ENCODE results near the gene GAS6. TPM values are rescaled to one million over a fixed set of nuclear protein-coding genes. Genes with fewer than 3 reads are reported as not detected.

The GAS6 gene
- total RNA-seq, 6 experiments from 2014 or later: 669 to 813 (median 715) TPM

GRCh38 chr13:113810640-113811039 lies 53.2 kb downstream of the GAS6 start:
- Mint-ChIP-seq H3K9me3 (peaks cover 31% of the 10 kb centered on the region), H3K27ac (no peak overlapping the region), H3K36me3 (ENCODE audit: low read depth) (peaks cover 21% of the 10 kb centered on the region), H3K27me3 (ENCODE audit: insufficient read depth) (peaks cover 19% of the 10 kb centered on the region), H3K4me3 (peak overlapping the region; percentile 4; the same call in 1 of the 2 replicates), H3K4me1 (ENCODE audit: low read depth) (peaks cover 16% of the 10 kb centered on the region)
- DNase-seq: no peak
- no peak for TF ChIP-seq CTCF (IDR thresholded peaks at IDR 0.05)

DNA sequence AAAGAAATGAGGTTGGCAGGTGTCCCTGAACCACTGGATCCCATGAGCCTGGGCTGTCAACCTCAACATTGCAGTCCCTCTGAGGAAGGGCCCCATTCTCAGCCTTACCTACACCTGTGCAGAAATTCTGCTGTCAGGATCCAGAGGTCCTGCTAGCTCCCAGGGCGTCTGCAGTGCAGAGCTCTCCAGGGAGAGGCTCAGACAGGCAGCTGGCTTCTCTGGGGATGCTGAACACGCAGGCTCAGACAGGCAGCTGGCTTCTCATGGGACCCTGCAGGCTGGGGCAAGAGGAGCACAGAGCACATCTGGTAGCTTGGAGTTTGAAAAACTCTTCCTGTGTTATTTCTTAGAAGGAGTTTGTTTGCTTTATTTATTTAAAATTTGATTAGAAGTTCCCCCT lies 53.9 kb downstream of the GAS6 start:
- Mint-ChIP-seq H3K36me3 (ENCODE audit: low read depth) (peaks cover 17% of the 10 kb centered on the region), H3K9me3 (peaks cover 29% of the 10 kb centered on the region), H3K27ac (no peak overlapping the region), H3K4me1 (ENCODE audit: low read depth) (peaks cover 9% of the 10 kb centered on the region), H3K4me3 (no peak overlapping the region), H3K27me3 (ENCODE audit: insufficient read depth) (peaks cover 16% of the 10 kb centered on the region)
- no peak for TF ChIP-seq CTCF (IDR thresholded peaks at IDR 0.05)
- no peak for DNase-seq

DNA sequence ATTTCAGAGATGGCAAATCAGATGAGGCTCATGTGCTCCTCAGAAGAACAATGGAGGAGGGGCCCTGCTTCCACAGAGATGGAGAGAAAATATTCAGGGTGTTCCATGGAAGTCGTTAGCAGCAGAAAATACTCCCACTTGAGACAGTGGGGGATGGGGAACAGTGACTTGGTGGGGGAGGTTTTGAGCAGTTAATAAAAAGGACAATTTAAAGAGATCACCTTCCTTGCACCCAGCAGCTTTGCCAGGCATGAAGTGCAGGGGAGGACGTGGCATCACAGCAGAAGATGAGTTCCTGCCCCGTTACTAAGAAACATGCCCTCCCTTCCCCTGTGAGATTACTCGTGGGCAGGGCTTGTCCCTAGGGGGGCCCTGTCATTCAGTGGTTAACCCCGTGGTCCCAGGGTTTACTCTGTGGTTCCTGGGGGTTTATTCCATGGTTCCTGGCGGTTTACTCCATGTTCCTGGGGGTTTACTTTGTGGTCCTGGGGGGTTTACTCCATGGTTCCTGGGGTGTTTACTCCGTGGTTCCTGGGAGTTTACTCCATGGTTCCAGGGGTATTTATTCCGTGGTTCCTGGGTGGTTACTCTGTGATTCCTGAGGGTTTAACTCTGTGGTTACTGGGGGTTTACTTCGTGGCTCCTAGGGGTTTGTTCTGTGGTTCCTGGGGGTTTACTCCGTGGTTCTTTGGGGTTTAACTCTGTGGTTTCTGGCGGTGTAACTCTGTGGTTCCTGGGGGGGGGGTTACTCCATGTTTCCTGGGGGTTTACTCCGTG lies 55.6 kb downstream of the GAS6 start:
- no peak overlapping the region for H3K4me3 Mint-ChIP-seq
- TF ChIP-seq CTCF (IDR thresholded peaks at IDR 0.05): no peak
- peaks cover 29% of the 10 kb centered on the region for H3K9me3 Mint-ChIP-seq
- peaks cover 5% of the 10 kb centered on the region for H3K4me1 Mint-ChIP-seq (ENCODE audit: low read depth)
- peaks cover 12% of the 10 kb centered on the region for H3K27me3 Mint-ChIP-seq (ENCODE audit: insufficient read depth)
- no peak for DNase-seq
- no peak overlapping the region; the same call in 1 of the 2 replicates for H3K27ac Mint-ChIP-seq
- H3K36me3 Mint-ChIP-seq (ENCODE audit: low read depth): peaks cover 17% of the 10 kb centered on the region

DNA sequence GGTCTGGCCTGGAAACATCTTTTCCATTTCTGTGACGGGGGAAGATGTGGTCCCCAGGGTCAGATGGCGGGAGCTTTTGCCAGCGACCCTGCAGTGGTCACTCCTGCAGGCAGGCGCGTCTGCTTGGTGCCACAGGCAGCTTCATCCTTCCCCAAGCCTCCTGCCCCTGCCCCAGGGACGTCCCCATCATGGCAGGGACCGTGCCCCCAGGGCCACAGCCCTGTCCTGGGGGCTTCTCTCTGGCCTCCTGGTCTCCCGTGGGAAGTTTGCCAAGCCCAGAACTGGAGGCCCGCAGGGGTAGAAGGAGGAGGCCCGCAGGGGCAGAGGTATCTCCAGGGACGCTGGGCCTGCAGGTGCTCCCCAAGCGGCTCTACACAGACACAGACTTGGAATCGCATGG lies 57.4 kb downstream of the GAS6 start:
- Mint-ChIP-seq H3K27ac (no peak overlapping the region), H3K4me1 (ENCODE audit: low read depth) (peaks cover 12% of the 10 kb centered on the region), H3K27me3 (ENCODE audit: insufficient read depth) (peaks cover 9% of the 10 kb centered on the region), H3K36me3 (ENCODE audit: low read depth) (peaks cover 17% of the 10 kb centered on the region), H3K9me3 (peaks cover 29% of the 10 kb centered on the region), H3K4me3 (no peak overlapping the region)
- DNase-seq: no peak
- no peak for TF ChIP-seq CTCF (IDR thresholded peaks at IDR 0.05)

GRCh38 chr13:113806104-113806471 lies 57.8 kb downstream of the GAS6 start:
- DNase-seq: no peak
- no peak overlapping the region for H3K27ac Mint-ChIP-seq
- peaks cover 9% of the 10 kb centered on the region for H3K27me3 Mint-ChIP-seq (ENCODE audit: insufficient read depth)
- peaks cover 17% of the 10 kb centered on the region for H3K36me3 Mint-ChIP-seq (ENCODE audit: low read depth)
- H3K9me3 Mint-ChIP-seq: peaks cover 29% of the 10 kb centered on the region
- TF ChIP-seq CTCF (IDR thresholded peaks at IDR 0.05): no peak
- no peak overlapping the region for H3K4me3 Mint-ChIP-seq
- peaks cover 12% of the 10 kb centered on the region for H3K4me1 Mint-ChIP-seq (ENCODE audit: low read depth)
